Neuronal stem cell (in vitro differentiated cells): ENCODE results near the gene PREPL.

ENCODE experiments used
- DNase-seq: peaks from one replicate; pipeline ENCODE4 v3.0.0-alpha.2; 2013; ENCODE audit warnings: low spot score
- H2AFZ ChIP-seq: one replicate; pipeline ENCODE4 v1.6.1; 2013; ENCODE audit warnings: mild to moderate bottlenecking, low read length, inconsistent platforms
- H2AK5ac ChIP-seq: 2 replicates; pipeline ENCODE4 v1.6.1; 2013; ENCODE audit warnings: low read depth, mild to moderate bottlenecking, inconsistent platforms, low read length, moderate library complexity, mixed read lengths
- H2BK120ac ChIP-seq: 2 replicates; pipeline ENCODE4 v1.6.1; 2013; ENCODE audit warnings: low read depth, mild to moderate bottlenecking, inconsistent platforms, low read length, moderate library complexity, mixed read lengths
- H2BK12ac ChIP-seq: one replicate; pipeline ENCODE4 v1.6.1; 2013; ENCODE audit warnings: low read length, inconsistent platforms
- H2BK15ac ChIP-seq: 2 replicates; pipeline ENCODE4 v1.6.1; 2013; ENCODE audit warnings: mild to moderate bottlenecking, low read length, inconsistent platforms, mixed read lengths
- H2BK5ac ChIP-seq: one replicate; pipeline ENCODE4 v1.6.1; 2013; ENCODE audit warnings: inconsistent platforms, mild to moderate bottlenecking, low read length, moderate library complexity
- H3K14ac ChIP-seq: one replicate; pipeline ENCODE4 v1.6.1; 2013; ENCODE audit warnings: low read length, inconsistent platforms
- H3K18ac ChIP-seq: 2 replicates; pipeline ENCODE4 v1.6.1; 2013; ENCODE audit warnings: low read length, inconsistent platforms
- H3K23ac ChIP-seq: 2 replicates; pipeline ENCODE4 v1.6.1; 2013; ENCODE audit warnings: low read depth, mild to moderate bottlenecking, mixed read lengths, low read length, inconsistent platforms; ENCODE audit not compliant: poor library complexity
- H3K27ac ChIP-seq: replicated peaks from 3 replicates; pipeline ENCODE4 v1.5.1; 2013; ENCODE audit warnings: low read length, inconsistent platforms
- H3K27me3 ChIP-seq, 3 experiments: 2 replicates each; pipeline ENCODE4 v1.6.1; 2013; ENCODE audit warnings: low read length in 3 of 3, mild to moderate bottlenecking in 2 of 3, inconsistent platforms in 1 of 3, low read depth in 1 of 3, mixed read lengths in 1 of 3, moderate library complexity in 1 of 3; ENCODE audit not compliant: control insufficient read depth in 3 of 3, insufficient read depth in 3 of 3
- H3K36me3 ChIP-seq, 2 donors: replicated peaks in 1 of 2; 2 replicates each; pipeline ENCODE4 v1.6.1; 2013; ENCODE audit warnings: low read length in 2 of 2; ENCODE audit not compliant: control insufficient read depth in 2 of 2, insufficient read depth in 2 of 2
- H3K4ac ChIP-seq: 2 replicates; pipeline ENCODE4 v1.6.1; 2013; ENCODE audit warnings: inconsistent platforms, mild to moderate bottlenecking, low read length, moderate library complexity
- H3K4me1 ChIP-seq, 2 donors: 1 replicate in 1 of 2; 2 replicates in 1 of 2; pipeline ENCODE4 v1.6.1; 2013; ENCODE audit warnings: low read length in 2 of 2, low read depth in 1 of 2; ENCODE audit not compliant: control insufficient read depth in 2 of 2, insufficient read depth in 1 of 2
- H3K4me2 ChIP-seq: one replicate; pipeline ENCODE4 v1.6.1; 2013; ENCODE audit warnings: mild to moderate bottlenecking, low read length, inconsistent platforms; ENCODE audit not compliant: insufficient read depth, poor library complexity, severe bottlenecking
- H3K4me3 ChIP-seq, 2 donors: 2 replicates each; pipeline ENCODE4 v1.5.1; 2013; ENCODE audit warnings: low read length in 2 of 2, mild to moderate bottlenecking in 2 of 2, inconsistent platforms in 1 of 2, moderate library complexity in 1 of 2
- H3K79me1 ChIP-seq: one replicate; pipeline ENCODE4 v1.6.1; 2013; ENCODE audit warnings: low read depth, mild to moderate bottlenecking, inconsistent platforms, low read length, moderate library complexity
- H3K9ac ChIP-seq: one replicate; pipeline ENCODE4 v1.6.1; 2013; ENCODE audit warnings: mild to moderate bottlenecking, low read depth, low read length, inconsistent platforms; ENCODE audit not compliant: poor library complexity
- H3K9me3 ChIP-seq, 2 donors: replicated peaks in 1 of 2; 2 replicates each; pipeline versions ENCODE3 to v1.6.1; 2013; ENCODE audit warnings: low read length in 2 of 2, mild to moderate bottlenecking in 2 of 2, inconsistent platforms in 1 of 2, low read depth in 1 of 2, mixed read lengths in 1 of 2, moderate library complexity in 1 of 2; ENCODE audit not compliant: control insufficient read depth in 2 of 2, insufficient read depth in 1 of 2
- H4K8ac ChIP-seq: one replicate; pipeline ENCODE4 v1.6.1; 2013; ENCODE audit warnings: low read depth, mild to moderate bottlenecking, inconsistent platforms, low read length, moderate library complexity
- H4K91ac ChIP-seq: one replicate; pipeline ENCODE4 v1.6.1; 2013; ENCODE audit warnings: low read length, low read depth, mild to moderate bottlenecking, inconsistent platforms; ENCODE audit not compliant: poor library complexity
- WGBS, 2 donors: extraction: QIAGEN DNeasy Blood & Tissue Kit; methylation state at CpG; one replicate each; pipeline ENCODE4 v1.1.7; 2013; ENCODE audit warnings: missing lambda C conversion rate in 2 of 2, mixed read lengths in 1 of 2; ENCODE audit not compliant: insufficient read length in 2 of 2, insufficient replicate concordance in 1 of 2; ENCODE audit errors: extremely low coverage in 2 of 2; 5-methylcytosine and 5-hydroxymethylcytosine counted together

PREPL gene

GRCh38 chr2:44358503-44358902 lies 2.8 kb downstream of the PREPL start:
- H2AK5ac ChIP-seq: no peak overlapping the region
- WGBS, 2 donors: no CpG with 5 or more reads among the region's 3 CpGs
- H3K79me1 ChIP-seq: no peaks in the 10 kb centered on the region
- H3K4me2 ChIP-seq: no peak overlapping the region
- no peak overlapping the region for H3K14ac ChIP-seq
- no peak overlapping the region for H3K27ac ChIP-seq
- DNase-seq: no peak
- H2BK15ac ChIP-seq: no peak overlapping the region
- peaks cover 0 to 5% of the 10 kb centered on the region in 2 donors for H3K4me1 ChIP-seq
- H3K4ac ChIP-seq: no peak overlapping the region
- no peaks in the 10 kb centered on the region for H3K9me3 ChIP-seq
- no peak overlapping the region for H2AFZ ChIP-seq
- no peak overlapping the region for H3K4me3 ChIP-seq
- no peak overlapping the region for H2BK12ac ChIP-seq
- H2BK120ac ChIP-seq: no peak overlapping the region
- no peak overlapping the region for H4K8ac ChIP-seq
- no peak overlapping the region for H4K91ac ChIP-seq
- no peaks in the 10 kb centered on the region for H3K27me3 ChIP-seq
- no peak overlapping the region for H3K23ac ChIP-seq
- H2BK5ac ChIP-seq: no peak overlapping the region
- H3K18ac ChIP-seq: no peak overlapping the region
- peaks cover 0 to 40% of the 10 kb centered on the region in 2 donors for H3K36me3 ChIP-seq
- no peak overlapping the region for H3K9ac ChIP-seq

GRCh38 chr2:44354761-44355160 lies 6.5 kb downstream of the PREPL start:
- H3K9ac ChIP-seq: no peak overlapping the region
- no peak overlapping the region for H3K4me2 ChIP-seq
- no peak overlapping the region for H4K8ac ChIP-seq
- H2BK120ac ChIP-seq: no peak overlapping the region
- no peak overlapping the region for H2AK5ac ChIP-seq
- no peak overlapping the region for H2AFZ ChIP-seq
- H3K36me3 ChIP-seq: peaks cover 0 to 50% of the 10 kb centered on the region in 2 donors
- no peak overlapping the region for H3K14ac ChIP-seq
- DNase-seq: no peak
- peaks cover 0 to 5% of the 10 kb centered on the region in 2 donors for H3K4me1 ChIP-seq
- H2BK5ac ChIP-seq: no peak overlapping the region
- H3K4ac ChIP-seq: no peak overlapping the region
- H4K91ac ChIP-seq: no peak overlapping the region
- no peak overlapping the region for H3K18ac ChIP-seq
- no peaks in the 10 kb centered on the region for H3K79me1 ChIP-seq
- H3K4me3 ChIP-seq: no peak overlapping the region
- no peak overlapping the region for H3K23ac ChIP-seq
- no peak overlapping the region for H2BK15ac ChIP-seq
- H3K27me3 ChIP-seq: no peaks in the 10 kb centered on the region
- H3K9me3 ChIP-seq: peaks cover 0 to 3% of the 10 kb centered on the region in 2 donors
- WGBS, 2 donors: no CpG with 5 or more reads among the region's 6 CpGs
- no peak overlapping the region for H2BK12ac ChIP-seq
- H3K27ac ChIP-seq: no peak overlapping the region

- no peak overlapping the region for H2BK15ac ChIP-seq
- DNase-seq: no peak
- no peak overlapping the region for H4K91ac ChIP-seq
- H3K14ac ChIP-seq: no peak overlapping the region
- H3K27me3 ChIP-seq: no peaks in the 10 kb centered on the region
- no peak overlapping the region for H3K27ac ChIP-seq
- no peak overlapping the region for H3K18ac ChIP-seq
- no peak overlapping the region for H2AK5ac ChIP-seq
- H2BK12ac ChIP-seq: no peak overlapping the region
- H3K4me3 ChIP-seq: no peak overlapping the region
- H3K4me2 ChIP-seq: no peak overlapping the region
- no peak overlapping the region for H2AFZ ChIP-seq
- no peaks in the 10 kb centered on the region for H3K4me1 ChIP-seq
- no CpG with 5 or more reads among the region's 1 CpG for WGBS, 2 donors
- H3K4ac ChIP-seq: no peak overlapping the region
- no peak overlapping the region for H2BK5ac ChIP-seq
- no peak overlapping the region for H2BK120ac ChIP-seq
- no peaks in the 10 kb centered on the region for H3K79me1 ChIP-seq
- no peak overlapping the region for H3K23ac ChIP-seq
- peaks cover 0 to 38% of the 10 kb centered on the region in 2 donors for H3K36me3 ChIP-seq
- H3K9me3 ChIP-seq: peaks cover 0 to 3% of the 10 kb centered on the region in 2 donors
- H3K9ac ChIP-seq: no peak overlapping the region
- H4K8ac ChIP-seq: no peak overlapping the region
Observed at GRCh38 chr2:44352510-44352909, 8.8 kb downstream of the PREPL start.

- H3K4me3 ChIP-seq: no peak overlapping the region
- no peak overlapping the region for H3K23ac ChIP-seq
- no peak overlapping the region for H4K91ac ChIP-seq
- H3K79me1 ChIP-seq: no peaks in the 10 kb centered on the region
- no peak overlapping the region for H2AFZ ChIP-seq
- WGBS, 2 donors: no CpG with 5 or more reads among the region's 2 CpGs
- peaks cover 0 to 38% of the 10 kb centered on the region in 2 donors for H3K36me3 ChIP-seq
- H4K8ac ChIP-seq: no peak overlapping the region
- no peak overlapping the region for H3K9ac ChIP-seq
- H3K14ac ChIP-seq: no peak overlapping the region
- no peaks in the 10 kb centered on the region for H3K27me3 ChIP-seq
- peaks cover 0 to 3% of the 10 kb centered on the region in 2 donors for H3K9me3 ChIP-seq
- H2BK120ac ChIP-seq: no peak overlapping the region
- no peak overlapping the region for H3K4me2 ChIP-seq
- H3K18ac ChIP-seq: no peak overlapping the region
- H3K4me1 ChIP-seq: no peaks in the 10 kb centered on the region
- H2AK5ac ChIP-seq: no peak overlapping the region
- no peak overlapping the region for H2BK15ac ChIP-seq
- no peak overlapping the region for H3K27ac ChIP-seq
- H2BK5ac ChIP-seq: no peak overlapping the region
- DNase-seq: no peak
- no peak overlapping the region for H2BK12ac ChIP-seq
- no peak overlapping the region for H3K4ac ChIP-seq
Observed at GRCh38 chr2:44351676-44352075, 9.6 kb downstream of the PREPL start.
